NCI-H345 treated with DMSO at 0.1 percent for 48 hours (cell line): Measurements from ENCODE around the gene FYCO1.

Source experiments
- DNase-seq: peaks from one replicate; lab custom pipeline; 2025; ENCODE audit not compliant: unreplicated experiment; lab: John Stamatoyannopoulos, UW

FYCO1 gene

GRCh38 chr3:45921158-45922038 is 74.2 kb downstream of the FYCO1 start:
- no peak for DNase-seq

DNA sequence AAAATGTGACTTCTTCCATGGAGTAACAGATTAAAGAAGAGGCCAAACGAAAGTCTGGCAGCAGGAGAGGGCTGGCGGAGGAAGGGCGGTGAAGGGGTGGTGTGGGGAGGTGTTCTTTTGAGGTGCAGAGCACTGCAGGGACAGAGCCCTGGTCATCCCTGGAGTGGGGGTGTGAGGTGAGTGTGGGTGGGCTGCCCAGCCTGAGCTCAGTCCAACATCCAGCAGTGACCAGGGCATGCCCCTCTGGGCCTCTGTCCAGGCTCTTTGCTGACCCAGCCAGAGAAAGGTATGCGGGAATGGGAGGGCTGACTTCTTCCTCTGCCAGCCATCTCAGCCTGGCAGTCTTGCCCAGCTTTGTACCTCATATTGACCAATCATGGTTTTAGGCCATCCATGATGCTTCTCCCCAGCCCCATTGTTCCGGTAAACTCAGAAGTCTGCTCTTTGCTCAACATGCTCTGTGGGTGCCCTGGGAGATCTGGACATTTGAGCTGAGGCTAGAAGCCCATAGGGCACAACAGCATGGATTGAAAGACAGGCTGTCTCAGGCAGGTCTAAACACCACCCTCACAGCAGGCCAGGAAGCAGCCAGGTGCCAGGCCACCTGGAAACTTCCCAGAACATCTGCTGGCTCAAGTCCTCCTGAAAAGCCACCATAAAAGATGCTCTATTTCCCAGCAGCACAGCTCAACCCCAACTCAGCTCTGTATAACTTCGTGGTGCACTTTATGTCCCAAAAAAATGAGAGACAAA is 78.3 kb downstream of the FYCO1 start:
- DNase-seq = peak; percentile 57

DNA sequence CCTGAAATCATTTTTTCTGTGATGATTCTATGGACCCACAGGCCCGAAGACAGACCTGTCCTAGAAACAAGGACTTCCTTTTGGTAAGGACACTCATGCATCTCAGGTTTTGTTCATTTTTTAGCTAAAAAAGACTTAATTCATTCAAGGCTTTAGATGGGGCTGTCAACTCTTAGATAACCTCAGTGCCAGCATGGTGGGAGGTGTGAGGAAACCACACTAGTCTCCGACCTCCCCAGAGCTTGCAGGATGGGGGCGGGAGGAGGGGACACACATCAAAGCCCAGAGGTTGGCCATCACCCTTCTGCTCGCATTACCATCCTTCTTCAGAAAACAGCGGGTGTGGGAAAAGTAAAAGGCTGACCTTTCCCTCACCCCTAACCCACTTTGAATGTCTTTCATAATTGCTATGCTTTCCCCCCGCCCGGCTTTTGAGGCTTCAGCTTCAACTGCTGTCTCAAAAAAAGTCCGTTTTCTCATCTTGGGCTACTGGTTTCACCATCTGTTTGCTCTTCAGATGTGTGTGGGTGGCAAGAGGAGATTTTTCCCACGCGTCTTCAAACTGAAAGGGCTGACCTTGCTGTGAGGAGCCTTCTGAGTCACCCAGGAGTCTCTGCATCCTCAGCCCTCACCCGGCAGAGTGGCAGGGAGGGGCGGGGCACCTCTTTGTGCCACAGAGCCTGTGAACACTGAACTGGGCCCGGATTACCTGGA is 79.9 kb downstream of the FYCO1 start:
- DNase-seq = no peak

DNA sequence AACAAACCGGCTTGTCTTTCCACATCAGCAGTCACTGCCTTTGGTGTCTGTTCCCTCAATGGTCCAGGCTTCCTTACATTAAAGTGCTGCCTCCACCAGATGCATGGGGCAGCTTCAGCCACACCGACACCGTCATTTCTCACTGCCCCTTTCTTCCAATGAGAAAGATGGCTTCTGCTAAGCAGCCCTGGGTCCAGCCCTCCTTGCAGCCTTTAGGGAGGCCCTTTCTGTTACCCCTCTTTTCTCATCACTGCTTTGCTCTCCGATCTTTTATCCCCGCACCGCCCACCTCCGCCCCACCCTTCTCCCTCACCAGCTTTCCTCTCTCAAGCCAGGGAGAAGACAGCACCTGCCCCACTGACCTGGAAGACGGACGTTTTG is 80.6 kb downstream of the FYCO1 start:
- DNase-seq = no peak

DNA sequence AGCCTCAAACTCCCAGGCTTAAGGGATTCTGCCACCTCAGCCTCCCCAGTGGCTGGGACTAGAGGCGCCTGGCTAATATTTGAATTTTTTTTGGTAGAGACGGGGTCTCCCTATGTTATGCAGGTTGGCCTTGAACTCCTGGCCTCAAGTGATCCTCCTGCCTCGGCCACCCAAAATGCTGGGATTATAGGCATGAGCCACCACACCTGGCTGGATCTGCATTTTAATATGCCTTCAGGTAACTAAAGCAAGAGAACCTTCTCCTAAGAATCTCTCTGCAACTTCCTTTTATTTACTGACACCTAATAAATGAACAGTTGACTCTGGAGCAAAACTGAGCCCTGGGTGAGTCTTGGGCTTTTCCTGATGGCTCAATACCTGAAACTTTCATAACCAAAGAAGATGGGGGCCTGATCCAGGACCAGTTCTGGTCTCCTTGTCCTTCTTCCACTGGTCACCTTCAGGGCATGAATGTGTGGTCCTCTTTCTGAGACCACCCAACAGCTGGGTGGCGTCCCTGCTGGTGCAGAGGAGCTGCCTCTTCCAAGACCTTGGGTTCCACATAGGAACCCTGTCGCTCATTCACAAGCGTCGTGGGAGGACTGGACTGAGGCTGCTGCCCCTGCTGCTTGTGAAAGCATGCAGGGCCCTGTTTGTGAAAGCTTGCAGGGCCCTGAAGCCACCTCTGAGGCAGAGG is 81.1 kb downstream of the FYCO1 start:
- no peak for DNase-seq

- DNase-seq = no peak
These were observed 83.2 kb downstream of the FYCO1 start for GRCh38 chr3:45912435-45912834.

DNA sequence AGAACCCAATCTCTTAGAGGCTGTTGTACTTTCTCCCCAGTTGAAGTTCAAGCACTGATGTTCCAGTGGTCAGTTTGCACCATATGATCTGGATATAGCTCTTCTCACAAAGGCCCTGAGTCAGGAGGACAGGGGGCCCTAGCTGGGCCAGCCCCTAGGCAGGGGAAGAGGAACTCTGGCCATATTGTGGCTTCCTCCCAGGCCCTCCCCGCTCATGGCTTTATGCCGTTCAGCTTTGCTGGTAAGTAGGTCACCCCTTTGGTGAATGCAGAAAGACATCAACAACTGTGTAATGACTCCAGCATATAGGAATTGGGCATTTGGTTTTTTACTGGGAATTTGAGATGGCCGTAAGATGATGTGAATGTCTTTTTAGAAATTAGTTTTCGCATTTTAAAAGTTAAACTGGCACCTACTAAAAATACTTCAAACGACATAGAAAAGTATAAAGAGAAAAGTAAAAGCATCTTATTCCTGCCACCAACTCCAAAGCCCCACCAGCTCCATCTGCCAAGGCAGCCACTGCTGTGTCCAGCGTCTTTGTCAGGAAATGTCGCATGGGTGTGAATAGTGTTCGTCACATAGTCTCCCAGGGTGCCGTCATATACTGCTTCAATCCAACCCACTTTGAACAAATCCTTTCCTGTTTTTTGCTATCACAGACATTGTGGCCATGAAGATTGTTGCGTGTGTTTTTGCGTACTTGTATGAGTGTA is 84.0 kb downstream of the FYCO1 start:
- no peak for DNase-seq

- no peak for DNase-seq
These were observed 84.7 kb downstream of the FYCO1 start for GRCh38 chr3:45910892-45911291.

GRCh38 chr3:45909542-45909941 is 86.1 kb downstream of the FYCO1 start:
- DNase-seq = no peak

GRCh38 chr3:45908761-45909160 is 86.9 kb downstream of the FYCO1 start:
- DNase-seq = no peak

GRCh38 chr3:45907769-45908705 is 87.6 kb downstream of the FYCO1 start:
- no peak for DNase-seq

DNA sequence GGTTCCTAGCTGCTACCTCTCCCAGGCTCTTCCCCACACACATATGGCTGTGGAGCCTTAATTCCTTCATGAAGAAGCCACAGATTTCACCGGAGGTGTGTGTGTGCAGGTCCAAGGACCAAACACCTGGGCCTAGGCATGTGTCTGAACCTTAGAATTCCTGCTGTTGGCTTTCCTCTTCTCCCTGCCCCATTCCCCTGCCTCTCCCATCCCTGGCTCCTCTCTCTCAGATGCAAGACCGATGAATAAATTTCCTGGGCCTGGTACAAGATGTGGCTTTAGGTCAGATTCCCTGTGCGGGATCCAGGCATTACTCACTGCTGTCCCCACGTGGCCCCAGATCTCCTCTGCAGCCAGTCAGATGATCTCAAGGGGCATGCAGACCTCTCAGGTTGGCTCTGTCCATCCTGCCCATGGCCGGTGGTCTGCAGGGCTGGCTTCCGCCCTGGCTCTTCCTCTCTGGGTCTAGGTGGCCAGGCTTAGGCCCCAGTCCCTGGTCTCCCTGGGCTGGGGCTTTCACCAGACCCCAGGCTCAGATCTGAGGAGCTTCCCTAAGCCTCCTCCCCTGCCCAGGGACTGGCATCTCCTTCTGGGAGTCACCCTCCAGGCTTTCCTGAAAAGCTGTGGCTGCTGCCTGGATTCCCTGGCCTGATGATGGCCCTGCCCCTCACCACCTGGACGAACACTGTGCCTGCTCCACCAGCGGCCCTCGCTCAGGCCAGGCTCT is 88.8 kb downstream of the FYCO1 start:
- no peak for DNase-seq

- no peak for DNase-seq
These were observed 89.9 kb downstream of the FYCO1 start for GRCh38 chr3:45905755-45906154.

DNA sequence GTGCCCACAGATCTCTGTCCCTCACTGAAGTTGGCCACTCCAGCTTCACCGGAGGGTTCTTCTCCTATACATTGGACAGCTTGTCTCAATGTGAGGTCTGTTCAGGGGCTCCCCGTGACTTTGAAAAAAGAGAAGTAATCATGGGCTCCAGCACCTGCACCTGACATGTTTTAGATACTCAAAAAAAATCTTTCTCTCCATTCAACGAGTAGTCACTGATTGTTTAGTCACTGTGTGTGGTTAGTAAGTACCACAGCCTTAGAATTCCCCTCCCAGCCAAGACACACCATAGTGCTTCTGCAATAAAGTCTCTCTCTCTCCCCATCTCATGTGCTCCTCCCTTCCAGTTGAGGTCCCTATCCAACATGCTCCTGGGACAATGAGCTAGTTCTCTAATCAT is 90.7 kb downstream of the FYCO1 start:
- DNase-seq = no peak

GRCh38 chr3:45896956-45897355 is 98.7 kb downstream of the FYCO1 start:
- no peak for DNase-seq

DNA sequence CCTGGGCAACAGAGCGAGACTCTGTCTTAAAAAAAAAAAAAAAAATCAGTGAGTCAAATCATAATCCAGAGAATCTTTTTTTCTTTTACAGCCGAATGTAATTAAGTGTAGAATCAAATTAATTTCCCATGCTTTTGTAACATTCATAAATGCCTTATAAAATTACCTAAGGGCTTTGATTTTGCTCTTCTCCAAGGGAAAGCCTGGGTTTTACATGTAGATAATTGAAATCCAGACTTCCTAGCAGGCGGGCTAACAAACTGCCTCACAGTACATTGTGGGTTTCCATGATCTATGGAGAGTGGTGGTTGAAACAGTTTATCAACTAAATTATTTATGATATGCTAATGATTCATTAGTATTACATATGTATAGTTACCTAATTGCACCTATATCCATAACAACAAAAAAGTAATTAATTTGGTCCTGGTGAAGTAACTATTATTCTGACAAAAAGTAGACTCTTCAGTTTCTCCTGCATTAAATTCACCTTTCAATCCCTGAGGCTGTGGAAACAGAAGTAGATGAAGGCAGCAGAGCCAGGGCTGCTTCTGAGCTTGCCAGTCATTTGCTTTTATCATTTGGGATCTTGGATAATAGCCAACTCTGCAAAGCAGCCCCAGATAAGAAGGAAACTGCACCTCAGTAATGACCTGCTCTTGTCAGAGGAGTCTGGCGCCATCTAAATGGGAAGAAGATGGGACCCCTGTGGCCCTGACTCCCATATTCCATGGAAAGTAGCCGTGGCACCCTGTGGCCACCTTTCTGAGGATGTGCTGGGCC is 99.7 kb downstream of the FYCO1 start:
- DNase-seq = no peak

DNA sequence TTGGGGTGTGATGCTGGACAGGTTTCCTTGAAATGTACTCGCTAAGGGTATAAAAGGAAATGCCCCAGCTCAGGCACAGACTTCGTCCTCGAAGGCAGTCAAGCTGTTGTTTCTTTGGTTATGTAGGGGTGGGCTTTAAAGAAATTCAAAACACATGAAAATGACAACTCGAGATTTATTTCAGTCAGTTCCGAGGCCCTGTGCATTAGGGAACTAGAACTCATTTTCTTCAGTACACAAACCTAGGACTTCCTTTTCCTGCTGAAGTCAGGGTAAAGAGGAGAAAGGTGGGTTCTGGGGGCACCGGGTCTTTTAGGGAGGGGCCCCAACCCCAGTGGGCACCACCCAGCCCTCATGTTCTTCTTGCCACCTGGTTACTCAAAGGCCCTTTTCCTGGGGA is 101.6 kb downstream of the FYCO1 start:
- no peak for DNase-seq

GRCh38 chr3:45892161-45892560 is 103.5 kb downstream of the FYCO1 start:
- no peak for DNase-seq
